Endothelial cell of umbilical vein (primary cell): Measurements from ENCODE around the gene SLC12A8. TPM values are rescaled to one million over a fixed set of nuclear protein-coding genes. Genes with fewer than 3 reads are reported as not detected.

ENCODE experiments used
- BruUV-seq: library from RNA; stranded (reverse); fragments of 400-500 nt; replicated peaks from 2 replicates; lab custom pipeline; 2021; lab: Mats Ljungman, UMichigan
- CTCF ChIA-PET: fragments of 300-600, 350-600 bp; sonication (Branson Sonifier 250); formaldehyde crosslinking; loops from one replicate; lab custom pipeline; 2021; ENCODE audit warnings: antibody characterized with exemption, inconsistent platforms; lab: Charles Lee
- POLR2A ChIA-PET: fragments of 300-600, 350-600 bp; sonication (Branson Sonifier 250); formaldehyde crosslinking; loops from one replicate; lab custom pipeline; 2021; ENCODE audit warnings: antibody characterized with exemption, inconsistent platforms; lab: Charles Lee
- DNase-seq: peaks from one replicate; pipeline ENCODE4 v3.0.0-alpha.2; 2011; ENCODE audit warnings: low read depth, low spot score
- FAIRE-seq: peaks from 2 replicates; lab custom pipeline; 2011; peaks lifted over from hg19 to GRCh38; lab: Jason Lieb, UNC
- H2AFZ ChIP-seq: 2 replicates; pipeline ENCODE4 v1.6.0; 2012; ENCODE audit warnings: low read depth, low read length, control low read depth, inconsistent platforms
- H3K27ac ChIP-seq: 2 replicates; pipeline ENCODE4 v1.5.1; 2011; ENCODE audit warnings: low read depth, mild to moderate bottlenecking, control low read depth, low read length, moderate library complexity; ENCODE audit not compliant: insufficient read depth
- H3K27me3 ChIP-seq, 2 experiments: 2 replicates each; pipeline versions ENCODE4 v1.6.0 to v1.6.1; 2011; ENCODE audit warnings: low read length in 2 of 2, mixed read lengths in 1 of 2; ENCODE audit not compliant: control insufficient read depth in 2 of 2, insufficient read depth in 2 of 2
- H3K36me3 ChIP-seq, 2 experiments: 2 replicates in 1 of 2; 3 replicates in 1 of 2; pipeline ENCODE4 v1.5.1; 2011; ENCODE audit warnings: low read length in 2 of 2, mild to moderate bottlenecking in 1 of 2, moderate library complexity in 1 of 2; ENCODE audit not compliant: control insufficient read depth in 2 of 2, insufficient read depth in 2 of 2; ENCODE audit errors: extremely low read depth in 1 of 2
- H3K4me1 ChIP-seq: 3 replicates; pipeline ENCODE4 v1.5.1; 2011; ENCODE audit warnings: mild to moderate bottlenecking, low read length; ENCODE audit not compliant: control insufficient read depth, insufficient read depth; ENCODE audit errors: extremely low read depth
- H3K4me2 ChIP-seq: 2 replicates; pipeline ENCODE4 v1.6.1; 2011; ENCODE audit warnings: low read length, control low read depth, mixed read lengths; ENCODE audit not compliant: insufficient read depth
- H3K4me3 ChIP-seq, 3 experiments: fragments of 200-600 bp in 1 of 3; sonication (generic), shearing (Covaris generic) in 1 of 3; replicated peaks in 1 of 3; 2 replicates each; pipeline ENCODE4 v1.5.1; 2011 to 2016; ENCODE audit warnings: control low read depth in 3 of 3, low read length in 3 of 3, mild to moderate bottlenecking in 2 of 3, inconsistent platforms in 1 of 3, low read depth in 1 of 3, moderate library complexity in 1 of 3; ENCODE audit not compliant: insufficient read depth in 1 of 3
- H3K79me2 ChIP-seq: 2 replicates; pipeline ENCODE4 v1.6.0; 2012; ENCODE audit warnings: low read length, inconsistent platforms; ENCODE audit not compliant: control insufficient read depth, insufficient read depth
- H3K9ac ChIP-seq: replicated peaks from 2 replicates; pipeline ENCODE3; 2011; ENCODE audit warnings: low read length, control low read depth; ENCODE audit not compliant: insufficient read depth; ENCODE audit errors: extremely low read depth
- H3K9me1 ChIP-seq: replicated peaks from 3 replicates; pipeline ENCODE4 v1.6.0; 2011; ENCODE audit warnings: mild to moderate bottlenecking, low read length; ENCODE audit not compliant: control insufficient read depth, insufficient read depth; ENCODE audit errors: extremely low read depth
- H3K9me3 ChIP-seq: replicated peaks from 2 replicates; pipeline ENCODE4 v1.5.1; 2012; ENCODE audit warnings: low read length, inconsistent platforms; ENCODE audit not compliant: control insufficient read depth, insufficient read depth
- H4K20me1 ChIP-seq: replicated peaks from 2 replicates; pipeline ENCODE3; 2011; ENCODE audit warnings: mild to moderate bottlenecking, low read length; ENCODE audit not compliant: control insufficient read depth, insufficient read depth; ENCODE audit errors: extremely low read depth
- EZH2 ChIP-seq: IDR thresholded peaks from 2 replicates; pipeline ENCODE4 v1.6.1; 2012; ENCODE audit warnings: borderline replicate concordance, low read depth, mild to moderate bottlenecking, moderate library complexity, low read length, inconsistent platforms; ENCODE audit not compliant: severe bottlenecking
- FOS ChIP-seq: IDR thresholded peaks from 2 replicates; pipeline ENCODE4 v1.6.1; 2011; ENCODE audit warnings: mild to moderate bottlenecking, low read length, moderate library complexity, borderline replicate concordance; ENCODE audit not compliant: insufficient read depth
- GATA2 ChIP-seq: IDR thresholded peaks from 2 replicates; pipeline ENCODE4 v1.7.0; 2011; ENCODE audit warnings: low read depth, mild to moderate bottlenecking, moderate library complexity, mixed read lengths, low read length; ENCODE audit not compliant: insufficient read length, insufficient read depth
- JUN ChIP-seq: IDR thresholded peaks from 2 replicates; pipeline ENCODE4 v1.6.1; 2011; ENCODE audit warnings: borderline replicate concordance, low read depth; ENCODE audit not compliant: insufficient read length, insufficient read depth
- MYC ChIP-seq: IDR thresholded peaks from one replicate; pipeline ENCODE4 v1.6.1; 2011; ENCODE audit warnings: mild to moderate bottlenecking, low read depth, low read length
- POLR2A ChIP-seq: IDR thresholded peaks from 2 replicates; pipeline ENCODE4 v1.6.1; 2012; ENCODE audit warnings: low read depth, mild to moderate bottlenecking, control low read depth, low read length
- POLR2AphosphoS5 ChIP-seq: IDR thresholded peaks from 2 replicates; pipeline ENCODE4 v1.6.1; 2012; ENCODE audit warnings: low read depth, mild to moderate bottlenecking, control low read depth, low read length, moderate library complexity; ENCODE audit not compliant: insufficient read depth
- dilution Hi-C: fragments of 300-500 bp; cut with MboI; formaldehyde crosslinking; loops from one replicate; pipeline ENCODE4 v1.15.0; 2019; ENCODE audit warnings: low sequenced_read_pairs; ENCODE audit not compliant: extremely low pct_ligation_motif_present
- intact Hi-C: fragments of 100-400 bp; cut with micrococcal nuclease; formaldehyde crosslinking; loops from one replicate; pipeline ENCODE4 v1.10.0; 2022
- polyA plus RNA-seq, 4 experiments: library from polyadenylated mRNA; depleted of rRNA in 3 of 4; stranded (reverse) in 3 of 4; unstranded in 1 of 4; fragments of >200 nt; gene quantifications; 2 replicates each; pipeline versions ENCODE4 v1.2.1 to v1.2.3, GENCODE V29; 2011 to 2012; ENCODE audit warnings: missing spikeins in 1 of 4
- total RNA-seq: library from RNA; stranded (reverse); gene quantifications from 2 replicates; pipeline ENCODE4 v1.2.3, GENCODE V29; 2021
- TF ChIP-seq, protein P1 (sequence below), 2 donors: IDR thresholded peaks; 1 replicate in 1 of 2; 2 replicates in 1 of 2; pipeline ENCODE4 v1.5.1; 2011; ENCODE audit warnings: low read length in 2 of 2, mild to moderate bottlenecking in 2 of 2, moderate library complexity in 2 of 2, control low read depth in 1 of 2, inconsistent platforms in 1 of 2, low read depth in 1 of 2; ENCODE audit not compliant: insufficient read depth in 1 of 2; ENCODE audit errors: extremely low read depth in 1 of 2
- TF ChIP-seq, protein P2 (sequence below): IDR thresholded peaks from 2 replicates; pipeline ENCODE4 v1.6.1; 2011; ENCODE audit not compliant: insufficient read depth, insufficient read length

Gene SLC12A8
- total and polyA plus RNA-seq, 2 donors (not counting 3 experiments of a cell fraction or from before 2014, with no cell fraction given) = 0.86 to 0.90 TPM

DNA sequence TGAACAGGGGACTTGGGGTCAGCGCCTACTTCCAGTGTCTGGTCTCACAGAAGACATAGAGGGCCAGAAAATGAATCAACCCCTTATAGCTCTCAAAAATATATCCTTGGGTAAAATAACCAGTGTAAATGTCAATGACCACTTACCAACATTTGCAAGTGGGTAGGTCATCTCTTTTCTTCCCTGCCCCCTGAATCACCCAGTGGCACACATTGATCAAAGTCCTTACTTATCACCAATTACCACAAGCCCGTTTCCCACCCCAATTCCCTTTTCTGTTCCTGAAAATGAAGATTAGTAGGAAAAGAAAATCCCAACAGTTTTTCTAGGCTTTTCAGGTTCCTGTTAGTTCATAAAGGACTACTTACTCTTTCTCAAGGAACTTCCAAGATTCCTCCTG is 86.2 kb downstream of the SLC12A8 start:
- DNase-seq = no peak
- H3K79me2 ChIP-seq = no peaks in the 10 kb centered on the region
- H3K4me1 ChIP-seq = peaks cover 3% of the 10 kb centered on the region
- no TSS peak for BruUV-seq
- no peak for FAIRE-seq
- H3K36me3 ChIP-seq = no peaks in the 10 kb centered on the region
- no peak overlapping the region for H3K9ac ChIP-seq
- H3K4me3 ChIP-seq = no peak overlapping the region
- no peaks in the 10 kb centered on the region for H3K27me3 ChIP-seq
- H3K9me1 ChIP-seq = no peaks in the 10 kb centered on the region
- ChIA-PET CTCF (no interaction called here), POLR2A (no interaction called here)
- H4K20me1 ChIP-seq = no peaks in the 10 kb centered on the region
- TF ChIP-seq, protein P1, sequence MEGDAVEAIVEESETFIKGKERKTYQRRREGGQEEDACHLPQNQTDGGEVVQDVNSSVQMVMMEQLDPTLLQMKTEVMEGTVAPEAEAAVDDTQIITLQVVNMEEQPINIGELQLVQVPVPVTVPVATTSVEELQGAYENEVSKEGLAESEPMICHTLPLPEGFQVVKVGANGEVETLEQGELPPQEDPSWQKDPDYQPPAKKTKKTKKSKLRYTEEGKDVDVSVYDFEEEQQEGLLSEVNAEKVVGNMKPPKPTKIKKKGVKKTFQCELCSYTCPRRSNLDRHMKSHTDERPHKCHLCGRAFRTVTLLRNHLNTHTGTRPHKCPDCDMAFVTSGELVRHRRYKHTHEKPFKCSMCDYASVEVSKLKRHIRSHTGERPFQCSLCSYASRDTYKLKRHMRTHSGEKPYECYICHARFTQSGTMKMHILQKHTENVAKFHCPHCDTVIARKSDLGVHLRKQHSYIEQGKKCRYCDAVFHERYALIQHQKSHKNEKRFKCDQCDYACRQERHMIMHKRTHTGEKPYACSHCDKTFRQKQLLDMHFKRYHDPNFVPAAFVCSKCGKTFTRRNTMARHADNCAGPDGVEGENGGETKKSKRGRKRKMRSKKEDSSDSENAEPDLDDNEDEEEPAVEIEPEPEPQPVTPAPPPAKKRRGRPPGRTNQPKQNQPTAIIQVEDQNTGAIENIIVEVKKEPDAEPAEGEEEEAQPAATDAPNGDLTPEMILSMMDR (IDR thresholded peaks at IDR 0.05; ENCODE audit: extremely low read depth in 1 of 2, insufficient read depth in 1 of 2, low read depth in 1 of 2, low read length in 2 of 2) = no peak
- TF ChIP-seq POLR2A (no peak), MYC (no peak), GATA2 (no peak), POLR2AphosphoS5 (no peak), FOS (no peak), JUN (no peak), EZH2 (no peak)
- TF ChIP-seq, protein P2, sequence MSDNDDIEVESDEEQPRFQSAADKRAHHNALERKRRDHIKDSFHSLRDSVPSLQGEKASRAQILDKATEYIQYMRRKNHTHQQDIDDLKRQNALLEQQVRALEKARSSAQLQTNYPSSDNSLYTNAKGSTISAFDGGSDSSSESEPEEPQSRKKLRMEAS = no peak
- intact Hi-C loops = no loop called here
- no peaks in the 10 kb centered on the region for H3K9me3 ChIP-seq
- H3K27ac ChIP-seq = no peak overlapping the region
- H3K4me2 ChIP-seq = no peak overlapping the region
- no peak overlapping the region for H2AFZ ChIP-seq
- dilution Hi-C loops = no loop called here
